ENCODE data around the gene SLC39A2.

The SLC39A2 gene

DNA sequence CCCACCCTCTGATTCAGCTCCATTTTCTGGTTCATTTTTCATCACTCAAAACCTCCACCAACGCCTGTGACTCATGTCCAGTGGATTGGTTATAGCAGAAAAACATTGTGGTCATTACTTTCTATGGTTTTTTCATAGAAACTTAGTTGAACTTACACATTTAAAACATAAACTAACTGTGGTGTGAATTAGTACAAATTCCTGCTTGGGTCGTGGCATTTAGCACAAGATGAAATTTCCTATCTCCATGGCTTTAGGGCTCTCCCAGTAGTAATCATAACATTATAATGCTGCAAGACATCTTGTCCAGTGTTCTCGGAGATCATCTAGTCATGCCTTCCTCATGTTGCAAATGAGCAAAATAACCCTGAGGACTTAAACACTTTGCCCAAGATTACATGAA is 50.2 kb downstream of the SLC39A2 start:
- DNase-seq = no peak

GRCh38 chr14:21050597-21050996 is 51.5 kb downstream of the SLC39A2 start:
- no peak for DNase-seq
